Fibroblast of peridontal ligament (primary cell): ENCODE measurements around the gene SLC27A1.
"Not testable (repeated sequence)": the region's sequence is repeated elsewhere in the genome, so short reads cannot be mapped to it uniquely, and the experiment has no call there.

Experiments
- DNase-seq: peaks from one replicate; pipeline ENCODE4 v3.0.0-alpha.2; 2010; ENCODE audit errors: extremely low read depth

SLC27A1 gene

GRCh38 chr19:17538684-17539237 is 68.4 kb downstream of the SLC27A1 start:
- DNase-seq: no peak

GRCh38 chr19:17539238-17540117 is 69.2 kb downstream of the SLC27A1 start:
- DNase-seq: peak; percentile 89

GRCh38 chr19:17540174-17540573 is 69.8 kb downstream of the SLC27A1 start:
- DNase-seq: no peak

GRCh38 chr19:17541184-17541759 is 70.9 kb downstream of the SLC27A1 start:
- no peak for DNase-seq

GRCh38 chr19:17542042-17542441 is 71.7 kb downstream of the SLC27A1 start:
- no peak for DNase-seq

GRCh38 chr19:17542793-17543582 is 72.7 kb downstream of the SLC27A1 start:
- DNase-seq: no peak

- DNase-seq: no peak
Observed at GRCh38 chr19:17543986-17544385, 73.7 kb downstream of the SLC27A1 start.

GRCh38 chr19:17544418-17544817 is 74.1 kb downstream of the SLC27A1 start:
- DNase-seq: no peak

GRCh38 chr19:17548145-17548544 is 77.8 kb downstream of the SLC27A1 start:
- DNase-seq: no peak

GRCh38 chr19:17549085-17549740 is 78.9 kb downstream of the SLC27A1 start:
- DNase-seq: no peak

GRCh38 chr19:17550076-17550667 is 79.8 kb downstream of the SLC27A1 start:
- no peak for DNase-seq

GRCh38 chr19:17552735-17553134 is 82.4 kb downstream of the SLC27A1 start:
- not testable (repeated sequence) for DNase-seq

- DNase-seq: peak; percentile 97
Observed at GRCh38 chr19:17553256-17553655, 82.9 kb downstream of the SLC27A1 start.

- DNase-seq: no peak
Observed at GRCh38 chr19:17554968-17555479, 84.7 kb downstream of the SLC27A1 start.

GRCh38 chr19:17555480-17555928 is 85.2 kb downstream of the SLC27A1 start, which contains the start of gene COLGALT1:
Gene COLGALT1 (plus strand): TSS chr19:17555649. CDS start chr19:17555714, 65 bp downstream.
- peak; percentile 91 for DNase-seq
